GM21737 (cell line): ENCODE measurements around the gene PTPRT.
"Not testable (repeated sequence)": the region's sequence is repeated elsewhere in the genome, so short reads cannot be mapped to it uniquely, and the experiment has no call there.

ENCODE experiments used
- ATAC-seq: cut with Tn5 transposase; IDR thresholded peaks from one replicate; pipeline ENCODE4 v1.9.1; 2021; ENCODE audit warnings: mild to moderate bottlenecking, moderate library complexity; ENCODE audit not compliant: unreplicated experiment

PTPRT gene

GRCh38 chr20:42920776-42921175 is 268.9 kb downstream of the PTPRT start:
- no peak for ATAC-seq

GRCh38 chr20:42919316-42919715 is 270.4 kb downstream of the PTPRT start:
- no peak for ATAC-seq

- ATAC-seq = no peak
Observed at GRCh38 chr20:42915081-42915480, 274.6 kb downstream of the PTPRT start.

DNA sequence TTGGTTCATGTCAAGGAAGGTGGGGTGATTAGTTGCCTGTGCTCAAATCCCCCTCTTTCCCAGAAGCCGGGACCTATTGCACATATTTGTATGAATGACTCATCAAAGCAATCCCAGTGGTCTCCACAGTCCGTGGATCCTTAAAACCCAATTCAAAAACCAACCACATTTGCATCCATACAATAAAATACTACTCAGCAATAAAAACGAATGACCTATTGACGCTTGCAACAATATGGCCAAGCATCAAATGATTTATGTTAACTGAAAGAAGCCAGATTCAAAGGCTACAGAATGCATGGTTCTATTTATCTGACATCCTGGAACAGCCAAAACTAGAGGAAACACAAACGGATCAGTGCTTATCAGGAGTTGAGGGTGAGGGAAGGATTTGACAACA is 275.4 kb downstream of the PTPRT start:
- ATAC-seq = no peak

GRCh38 chr20:42910808-42911207 is 278.9 kb downstream of the PTPRT start:
- ATAC-seq = not testable (repeated sequence)

- ATAC-seq = no peak
Observed at GRCh38 chr20:42907730-42908129, 282.0 kb downstream of the PTPRT start.

DNA sequence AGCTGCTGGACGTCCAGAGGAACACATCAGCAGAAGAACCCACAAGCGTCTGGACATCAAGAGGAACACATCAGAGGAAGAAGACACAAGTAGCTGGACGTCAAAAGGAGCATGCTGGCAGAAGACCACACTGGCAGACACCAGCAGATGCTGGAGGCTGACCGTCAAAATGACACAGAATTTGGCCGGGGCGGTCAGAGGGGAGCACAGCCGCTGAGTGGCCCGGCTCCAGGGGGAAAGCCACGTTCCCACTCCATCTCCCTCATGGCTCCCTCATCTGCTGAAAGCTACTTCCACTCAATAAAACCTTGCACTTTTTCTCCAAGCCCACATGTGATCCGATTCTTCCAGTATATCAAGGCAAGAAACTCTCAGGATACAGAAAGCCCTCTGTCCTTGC is 283.6 kb downstream of the PTPRT start:
- ATAC-seq = no peak

DNA sequence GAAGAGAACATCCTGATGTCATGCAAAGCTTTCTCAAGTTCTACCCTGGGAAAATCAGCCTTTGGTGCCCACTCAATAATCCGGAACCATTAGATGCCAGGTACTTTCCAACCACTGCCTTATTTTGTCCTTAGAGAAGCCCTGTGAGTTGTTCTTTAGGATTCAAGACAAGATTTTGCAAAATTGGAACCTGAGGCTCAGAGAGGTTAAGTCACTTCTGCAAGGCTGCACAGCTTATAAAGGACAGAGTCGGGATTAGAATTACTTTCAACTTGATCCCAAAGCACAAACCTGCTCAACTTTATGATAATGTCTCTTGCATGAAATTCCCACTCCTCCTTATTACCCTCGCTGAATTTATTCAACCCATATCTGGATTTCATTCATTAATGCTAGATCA is 287.2 kb downstream of the PTPRT start:
- ATAC-seq = no peak

DNA sequence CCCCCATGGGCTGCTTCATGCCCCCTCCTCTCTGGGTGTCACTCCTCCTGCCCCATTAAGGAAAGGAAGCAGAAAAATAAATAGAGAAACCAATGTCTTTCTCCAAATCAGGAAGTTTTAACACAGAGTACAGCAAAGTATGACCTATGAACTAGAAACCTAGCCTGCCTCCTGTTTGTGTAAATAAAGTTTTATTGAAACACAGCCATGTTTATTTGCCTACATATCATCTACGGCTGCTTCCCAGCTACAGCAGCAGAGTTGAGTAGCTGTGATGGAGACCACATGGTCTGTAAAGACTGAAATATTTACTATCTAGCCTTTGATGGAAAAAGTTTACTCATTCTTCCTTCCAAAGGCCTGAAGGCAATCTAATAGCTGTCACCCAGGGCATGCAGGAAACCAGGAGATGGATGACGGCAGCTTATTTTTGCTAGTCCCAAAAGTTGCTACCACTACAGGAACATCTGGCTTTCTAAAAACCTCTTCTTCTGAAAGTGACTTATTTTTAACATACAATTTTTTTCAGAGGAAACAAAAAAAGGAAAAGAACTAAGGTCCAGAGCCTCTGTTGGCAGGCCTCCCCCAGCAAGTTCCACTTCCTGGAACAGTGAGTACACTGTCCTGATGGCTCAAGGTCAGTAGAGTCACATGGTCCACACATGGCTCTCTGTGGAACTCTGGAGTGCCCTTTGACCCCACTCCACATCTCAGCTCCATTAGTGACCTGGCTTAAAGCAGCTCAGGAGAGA is 287.8 kb downstream of the PTPRT start:
- no peak for ATAC-seq

DNA sequence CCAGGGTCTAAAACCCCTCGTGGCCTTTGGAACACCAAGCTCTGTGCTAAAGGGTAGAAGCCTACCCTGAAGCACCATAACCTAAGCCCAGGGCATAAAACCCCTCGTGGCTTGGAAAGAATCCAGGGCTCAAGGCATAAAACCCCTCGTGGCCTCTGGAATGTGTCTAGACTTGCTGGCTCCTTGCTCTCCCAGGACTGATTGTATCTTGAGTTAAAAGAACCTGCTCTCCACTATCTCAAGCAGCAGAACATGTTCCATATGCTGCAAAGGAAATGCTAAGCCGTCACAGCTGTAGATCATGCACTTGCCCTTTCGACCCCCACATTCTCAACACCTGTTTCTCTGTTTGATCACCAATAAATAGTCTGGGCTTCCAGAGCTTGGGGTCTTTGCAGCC is 288.9 kb downstream of the PTPRT start:
- not testable (repeated sequence) for ATAC-seq

- ATAC-seq = no peak
Observed at GRCh38 chr20:42895020-42895419, 294.7 kb downstream of the PTPRT start.

DNA sequence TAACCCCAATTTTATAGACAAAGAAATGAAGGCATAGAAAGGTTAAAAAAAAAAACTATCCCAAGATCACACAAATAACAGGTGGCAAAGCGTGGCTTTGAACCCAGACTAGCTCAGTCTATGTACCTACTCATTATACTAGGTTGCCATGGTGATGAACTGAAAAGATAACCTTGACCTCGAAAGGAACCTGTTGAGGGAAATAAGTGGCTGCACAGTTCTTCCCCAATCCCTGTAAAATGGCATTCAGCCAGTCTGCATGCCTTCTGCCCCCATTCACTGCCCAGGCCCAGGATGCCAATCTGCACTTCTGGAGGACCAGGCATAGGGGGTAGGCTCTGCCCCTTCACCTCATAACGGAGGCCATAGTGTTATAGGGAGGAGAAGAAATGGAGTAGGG is 295.2 kb downstream of the PTPRT start:
- no peak for ATAC-seq

GRCh38 chr20:42889517-42889916 is 300.2 kb downstream of the PTPRT start:
- no peak for ATAC-seq

- no peak for ATAC-seq
Observed at GRCh38 chr20:42887281-42887680, 302.4 kb downstream of the PTPRT start.

GRCh38 chr20:42886801-42887200 is 302.9 kb downstream of the PTPRT start:
- ATAC-seq = no peak

DNA sequence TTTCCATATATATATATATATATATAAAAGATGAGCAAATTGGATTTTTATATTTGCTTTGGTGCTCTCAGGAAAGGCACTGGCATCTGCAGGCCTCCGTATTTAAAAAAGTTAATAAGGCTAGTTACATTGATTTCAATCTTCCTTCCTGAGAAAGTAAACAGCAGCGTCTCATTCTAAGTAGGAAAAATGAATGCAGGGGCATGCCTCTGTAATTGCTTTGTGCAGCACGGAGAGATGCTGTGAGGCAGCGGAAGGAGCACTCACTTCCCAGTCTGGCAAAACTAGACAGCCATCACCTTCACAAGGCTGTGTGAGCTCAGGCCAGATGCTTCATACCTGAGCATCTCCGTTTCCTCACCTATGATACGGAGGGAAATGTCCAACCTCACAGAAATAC is 303.7 kb downstream of the PTPRT start:
- no peak for ATAC-seq

DNA sequence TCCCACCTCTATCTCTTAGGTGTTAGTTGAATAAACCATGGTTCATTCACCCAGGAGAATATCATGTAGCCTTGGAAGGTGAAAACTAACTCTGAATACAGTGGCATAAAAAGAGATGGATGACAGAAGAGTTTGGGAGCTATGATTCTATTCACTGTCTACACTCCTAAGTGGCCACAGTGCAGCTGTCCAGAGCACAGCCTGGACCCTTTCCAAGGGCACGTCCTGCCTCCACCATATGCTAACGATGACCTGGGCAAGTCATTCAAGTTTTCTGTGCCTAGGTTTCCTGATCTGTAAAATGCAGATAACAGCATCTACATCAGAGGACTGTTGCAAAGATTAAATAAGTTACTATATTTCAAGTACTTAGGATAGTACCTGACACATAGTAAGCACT is 314.1 kb downstream of the PTPRT start:
- ATAC-seq = no peak

GRCh38 chr20:42873259-42873658 is 316.4 kb downstream of the PTPRT start:
- ATAC-seq = no peak

GRCh38 chr20:42864116-42864515 is 325.6 kb downstream of the PTPRT start:
- ATAC-seq = no peak

- ATAC-seq = no peak
Observed at GRCh38 chr20:42862446-42862845, 327.3 kb downstream of the PTPRT start.

GRCh38 chr20:42857446-42857845 is 332.3 kb downstream of the PTPRT start:
- no peak for ATAC-seq

DNA sequence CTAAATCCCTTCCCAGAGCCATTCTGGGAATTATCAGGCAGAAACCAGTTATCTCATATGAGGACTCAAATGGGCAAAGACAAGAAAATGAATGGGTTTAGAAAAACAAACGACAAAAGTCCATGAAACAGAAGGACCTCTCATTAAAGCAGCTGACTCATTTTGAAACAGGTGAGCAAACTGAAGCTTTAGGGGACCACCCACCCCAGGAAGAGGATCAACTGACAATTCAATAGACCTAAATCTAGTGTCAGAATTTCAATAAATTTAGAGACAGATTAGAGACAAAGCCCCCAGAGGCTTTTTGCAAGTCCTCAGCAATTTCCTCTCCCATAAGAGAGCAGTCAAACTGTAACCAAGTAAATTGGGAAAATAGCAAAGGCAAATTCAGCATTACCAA is 333.8 kb downstream of the PTPRT start:
- no peak for ATAC-seq

DNA sequence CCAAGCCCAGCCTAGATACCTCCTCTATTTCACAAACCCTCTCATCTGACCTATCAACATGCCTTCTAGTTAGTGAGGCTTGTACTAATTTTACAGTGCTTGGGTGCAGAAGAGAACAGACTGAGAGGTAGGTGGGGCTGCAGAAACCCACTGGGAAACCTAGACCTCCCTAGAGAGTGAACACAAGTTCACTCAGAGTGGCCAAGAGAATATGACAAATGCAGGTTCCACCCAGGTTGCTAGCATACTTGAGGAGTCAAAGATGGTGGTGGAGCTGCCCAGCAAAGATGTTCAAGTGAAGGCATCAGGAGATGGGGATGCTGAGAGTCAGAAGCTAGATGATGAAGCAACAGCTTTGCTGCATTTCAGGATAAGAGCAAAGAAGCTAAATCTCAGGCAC is 337.0 kb downstream of the PTPRT start:
- ATAC-seq = no peak
